ENCODE results near the gene KCND3.

DNA sequence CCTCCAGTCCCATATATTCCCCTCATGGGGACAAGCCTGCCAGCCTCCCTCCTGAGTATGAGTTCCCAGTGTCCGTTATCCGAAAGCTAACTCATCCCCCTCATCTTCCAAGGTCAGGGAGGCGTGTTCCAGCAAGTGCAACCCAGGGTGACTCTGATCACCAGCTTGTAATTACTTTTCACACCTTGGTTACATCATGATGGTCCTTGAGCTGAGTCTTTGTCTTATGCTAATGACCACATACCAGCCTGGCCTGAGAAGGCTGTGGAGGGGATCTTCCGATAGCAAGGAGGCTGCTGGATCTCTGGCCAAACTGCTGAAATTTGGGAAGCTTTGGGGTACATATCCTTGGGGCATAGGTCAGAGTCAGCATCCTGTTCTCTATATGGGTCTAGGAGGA is 134.2 kb downstream of the KCND3 start:
- TF ChIP-seq, protein P1, sequence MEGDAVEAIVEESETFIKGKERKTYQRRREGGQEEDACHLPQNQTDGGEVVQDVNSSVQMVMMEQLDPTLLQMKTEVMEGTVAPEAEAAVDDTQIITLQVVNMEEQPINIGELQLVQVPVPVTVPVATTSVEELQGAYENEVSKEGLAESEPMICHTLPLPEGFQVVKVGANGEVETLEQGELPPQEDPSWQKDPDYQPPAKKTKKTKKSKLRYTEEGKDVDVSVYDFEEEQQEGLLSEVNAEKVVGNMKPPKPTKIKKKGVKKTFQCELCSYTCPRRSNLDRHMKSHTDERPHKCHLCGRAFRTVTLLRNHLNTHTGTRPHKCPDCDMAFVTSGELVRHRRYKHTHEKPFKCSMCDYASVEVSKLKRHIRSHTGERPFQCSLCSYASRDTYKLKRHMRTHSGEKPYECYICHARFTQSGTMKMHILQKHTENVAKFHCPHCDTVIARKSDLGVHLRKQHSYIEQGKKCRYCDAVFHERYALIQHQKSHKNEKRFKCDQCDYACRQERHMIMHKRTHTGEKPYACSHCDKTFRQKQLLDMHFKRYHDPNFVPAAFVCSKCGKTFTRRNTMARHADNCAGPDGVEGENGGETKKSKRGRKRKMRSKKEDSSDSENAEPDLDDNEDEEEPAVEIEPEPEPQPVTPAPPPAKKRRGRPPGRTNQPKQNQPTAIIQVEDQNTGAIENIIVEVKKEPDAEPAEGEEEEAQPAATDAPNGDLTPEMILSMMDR (IDR thresholded peaks at IDR 0.05): no peak
- no peak for TF ChIP-seq ZFX (IDR thresholded peaks at IDR 0.05; ENCODE audit: borderline replicate concordance)

Measured in 22Rv1 (cell line).